HG03060 (cell line): ENCODE data around the gene SPTA1.

Experiments
- ATAC-seq: cut with Tn5 transposase; IDR thresholded peaks from one replicate; pipeline ENCODE4 v1.9.1; 2021; ENCODE audit warnings: low read depth, moderate number of reproducible peaks; ENCODE audit not compliant: unreplicated experiment

Gene SPTA1

GRCh38 chr1:158579733-158580132 lies 106.8 kb downstream of the SPTA1 start, which contains the start of gene OR10X1:
Gene OR10X1, minus strand, starts transcription at chr1:158579899. Its CDS starts 0 bp downstream, at chr1:158579899.
- ATAC-seq = no peak

GRCh38 chr1:158577561-158577960 lies 109.0 kb downstream of the SPTA1 start:
- ATAC-seq = no peak

GRCh38 chr1:158572226-158572625 lies 114.3 kb downstream of the SPTA1 start:
- ATAC-seq = no peak

- ATAC-seq = no peak
These were observed 116.0 kb downstream of the SPTA1 start, which contains the start of gene OR6P1 for GRCh38 chr1:158570480-158570879. Gene OR6P1, minus strand, starts transcription at chr1:158570580. Its CDS starts 6,976 bp downstream, at chr1:158563604.

GRCh38 chr1:158564608-158565007 lies 121.9 kb downstream of the SPTA1 start:
- ATAC-seq = no peak

GRCh38 chr1:158563853-158564252 lies 122.7 kb downstream of the SPTA1 start:
- ATAC-seq = no peak
